ENCODE measurements around the gene GATD1. TPM values are rescaled to one million over a fixed set of nuclear protein-coding genes. Genes with fewer than 3 reads are reported as not detected.

GATD1 gene
- total RNA-seq, 4 donors from 2014 or later: 3.5 to 10.6 (median 9.4) TPM

DNA sequence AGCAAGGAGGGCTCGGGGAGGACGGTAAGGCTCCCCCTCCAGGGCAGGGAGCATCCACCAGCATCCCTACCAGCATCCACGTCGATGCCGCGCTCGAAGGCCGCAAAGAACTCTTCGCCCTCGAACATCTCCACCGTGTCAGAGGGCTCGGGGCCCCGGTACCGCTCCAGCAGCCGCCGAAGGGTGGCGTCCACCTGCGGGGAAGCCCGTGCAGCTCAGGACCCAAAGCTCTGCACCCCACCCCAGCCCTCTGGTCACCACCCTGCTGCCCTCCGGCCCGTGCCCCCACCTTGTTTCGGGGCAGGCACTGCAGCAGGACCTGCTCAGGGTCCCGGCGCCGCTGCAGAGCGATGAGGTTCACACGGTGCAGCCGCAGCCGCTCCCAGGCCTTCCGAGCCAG, 23.2 kb upstream of the GATD1 start:
- H3K4me3 ChIP-seq: no peak overlapping the region
- no peak for TF ChIP-seq CTCF (IDR thresholded peaks at IDR 0.05 in 4 of 5, conservative IDR thresholded peaks at IDR 0.05 in 1 of 5)
- TF ChIP-seq POLR2A (IDR thresholded peaks at IDR 0.05): no peak
- H3K36me3 ChIP-seq: peaks cover 0 to 41% of the 10 kb centered on the region in 2 donors
- in situ Hi-C loops (cut with MboI; ENCODE audit: low sequenced_read_pairs in 4 of 4): no loop called here
- H3K9me3 ChIP-seq: no peaks in the 10 kb centered on the region
- ATAC-seq: no peak
- no peak for DNase-seq
- H3K27ac ChIP-seq: no peak overlapping the region
- H3K27me3 ChIP-seq: peaks cover 0 to 6% (median 3%) of the 10 kb centered on the region in 3 donors
- H3K4me1 ChIP-seq: peaks cover 23 to 44% of the 10 kb centered on the region in 2 donors
- intact Hi-C loops (cut with DNase I; ENCODE audit: low total_unique reads): no loop called here

DNA sequence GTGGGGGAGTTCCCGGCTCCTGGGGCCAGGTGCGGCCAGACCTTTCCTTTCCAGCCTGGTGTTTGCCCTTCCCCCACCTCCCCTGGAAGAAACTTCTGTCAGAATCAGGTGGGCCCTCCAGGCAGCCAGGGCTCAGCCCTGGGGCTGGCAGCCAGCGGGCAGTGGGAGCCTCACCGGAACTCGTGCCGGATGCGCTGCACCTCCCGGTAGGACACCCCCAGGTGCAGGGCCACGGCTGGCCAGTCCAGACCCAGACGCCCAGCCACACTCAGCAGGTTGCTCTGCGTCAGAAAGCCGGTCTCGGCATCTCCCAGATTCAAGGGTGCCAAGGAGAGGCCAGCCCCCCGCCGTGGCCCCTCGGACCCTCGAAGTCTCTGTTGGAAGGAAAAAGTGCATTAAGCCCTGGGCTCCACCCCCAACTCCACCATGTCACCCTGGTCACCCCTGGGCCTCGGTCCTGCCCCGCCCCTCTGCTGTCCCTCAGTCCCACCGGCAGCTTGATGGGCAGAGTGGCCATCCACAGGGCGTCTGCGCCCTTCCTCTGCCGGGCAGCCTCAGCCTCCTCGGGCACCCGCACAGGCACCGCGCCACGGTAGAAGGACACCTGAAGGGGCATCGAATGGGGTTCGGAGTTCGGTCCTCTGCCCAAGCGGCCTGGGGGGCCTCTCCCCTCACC, 22.5 kb upstream of the GATD1 start:
- Histone ChIP-seq H3K36me3 (peaks cover 0 to 41% of the 10 kb centered on the region in 2 donors), H3K4me3 (no peak overlapping the region), H3K9me3 (no peaks in the 10 kb centered on the region), H3K27me3 (peaks cover 3 to 11% (median 8%) of the 10 kb centered on the region in 3 donors), H3K4me1 (peaks cover 22 to 46% of the 10 kb centered on the region in 2 donors), H3K27ac (no peak overlapping the region)
- intact Hi-C loops (cut with DNase I; ENCODE audit: low total_unique reads) (loop anchor here (5.0 kb wide), 1 partner anchor 137 kb away; no protein-coding TSS in a partner anchor), in situ Hi-C loops (cut with MboI; ENCODE audit: low sequenced_read_pairs in 4 of 4) (no loop called here)
- no peak for ATAC-seq
- TF ChIP-seq POLR2A (IDR thresholded peaks at IDR 0.05): no peak
- TF ChIP-seq CTCF (IDR thresholded peaks at IDR 0.05 in 4 of 5, conservative IDR thresholded peaks at IDR 0.05 in 1 of 5): no peak
- no peak for DNase-seq

GRCh38 chr11:798093-798713, 20.9 kb upstream of the GATD1 start, which contains the start of gene SLC25A22:
Gene SLC25A22, minus strand, starts transcription at chr11:798281. Its CDS starts 3,275 bp downstream, at chr11:795006.
- intact Hi-C loops (cut with DNase I; ENCODE audit: low total_unique reads): loop anchor here (1.0 to 5.0 kb wide), 3 partner anchors 51 to 136 kb away; partner anchors contain the start of gene TALDO1
- ATAC-seq (peak; percentile 67 to 79), DNase-seq (peak in 1 of 2 donors; percentile 57)
- peak within 1 kb of the TSS; percentile 57 to 69 (median 64) for H3K27ac ChIP-seq
- H3K4me3 ChIP-seq: peak within 1 kb of the TSS; percentile 64 to 71 (median 68)
- peaks cover 10 to 24% (median 23%) of the 10 kb centered on the region in 3 donors for H3K27me3 ChIP-seq
- H3K4me1 ChIP-seq: peaks cover 11 to 35% of the 10 kb centered on the region in 2 donors
- peaks cover 0 to 40% of the 10 kb centered on the region in 2 donors for H3K36me3 ChIP-seq
- in situ Hi-C loops (cut with MboI; ENCODE audit: low sequenced_read_pairs in 4 of 4): no loop called here
- H3K9me3 ChIP-seq: no peaks in the 10 kb centered on the region
- no peak for TF ChIP-seq POLR2A (IDR thresholded peaks at IDR 0.05)
- TF ChIP-seq CTCF (IDR thresholded peaks at IDR 0.05 in 4 of 5, conservative IDR thresholded peaks at IDR 0.05 in 1 of 5): peak; percentile 73 to 97 (median 92)

- Histone ChIP-seq H3K4me1 (peaks cover 11 to 35% of the 10 kb centered on the region in 2 donors), H3K9me3 (no peaks in the 10 kb centered on the region), H3K36me3 (peaks cover 0 to 33% of the 10 kb centered on the region in 2 donors), H3K27ac (peak overlapping the region; percentile 57 to 69 (median 64)), H3K27me3 (peaks cover 12 to 26% (median 24%) of the 10 kb centered on the region in 3 donors), H3K4me3 (peak overlapping the region; percentile 64 to 71 (median 68))
- DNase-seq (no peak), ATAC-seq (peak; percentile 33 to 35)
- TF ChIP-seq CTCF (IDR thresholded peaks at IDR 0.05 in 4 of 5, conservative IDR thresholded peaks at IDR 0.05 in 1 of 5) (no peak), POLR2A (IDR thresholded peaks at IDR 0.05) (no peak)
- intact Hi-C loops (cut with DNase I; ENCODE audit: low total_unique reads) (loop anchor here (1.0 to 5.0 kb wide), 3 partner anchors 50 to 135 kb away; partner anchors contain the start of gene TALDO1), in situ Hi-C loops (cut with MboI; ENCODE audit: low sequenced_read_pairs in 4 of 4) (no loop called here)
Observed at GRCh38 chr11:797296-798092, 20.2 kb upstream of the GATD1 start.
